ENCODE measurements around the gene XYLT1.

GRCh38 chr16:17338244-17338643, 132.5 kb downstream of the XYLT1 start:
- TF ChIP-seq SP1 (IDR thresholded peaks at IDR 0.05) (no peak), SP1 (CRISPR knock-in tag; IDR thresholded peaks at IDR 0.05) (no peak), GATA4 (IDR thresholded peaks at IDR 0.05; ENCODE audit: borderline replicate concordance, low read depth) (no peak), ZNF792 (CRISPR knock-in tag; IDR thresholded peaks at IDR 0.05) (no peak), HINFP (CRISPR knock-in tag; IDR thresholded peaks at IDR 0.05; ENCODE audit: low read depth) (no peak), ZIK1 (CRISPR knock-in tag; IDR thresholded peaks at IDR 0.05; ENCODE audit: borderline replicate concordance, low read depth) (no peak), POLR2A (IDR thresholded peaks at IDR 0.05; ENCODE audit: insufficient read depth in 1 of 2, low read depth in 2 of 2, low read length in 2 of 2) (no peak), SNAPC5 (CRISPR knock-in tag; IDR thresholded peaks at IDR 0.05; ENCODE audit: borderline replicate concordance) (no peak), CTCF (CRISPR knock-in tag; IDR thresholded peaks at IDR 0.05) (no peak), TARDBP (CRISPR knock-in tag; IDR thresholded peaks at IDR 0.05) (no peak)
- TF ChIP-seq, protein P1, sequence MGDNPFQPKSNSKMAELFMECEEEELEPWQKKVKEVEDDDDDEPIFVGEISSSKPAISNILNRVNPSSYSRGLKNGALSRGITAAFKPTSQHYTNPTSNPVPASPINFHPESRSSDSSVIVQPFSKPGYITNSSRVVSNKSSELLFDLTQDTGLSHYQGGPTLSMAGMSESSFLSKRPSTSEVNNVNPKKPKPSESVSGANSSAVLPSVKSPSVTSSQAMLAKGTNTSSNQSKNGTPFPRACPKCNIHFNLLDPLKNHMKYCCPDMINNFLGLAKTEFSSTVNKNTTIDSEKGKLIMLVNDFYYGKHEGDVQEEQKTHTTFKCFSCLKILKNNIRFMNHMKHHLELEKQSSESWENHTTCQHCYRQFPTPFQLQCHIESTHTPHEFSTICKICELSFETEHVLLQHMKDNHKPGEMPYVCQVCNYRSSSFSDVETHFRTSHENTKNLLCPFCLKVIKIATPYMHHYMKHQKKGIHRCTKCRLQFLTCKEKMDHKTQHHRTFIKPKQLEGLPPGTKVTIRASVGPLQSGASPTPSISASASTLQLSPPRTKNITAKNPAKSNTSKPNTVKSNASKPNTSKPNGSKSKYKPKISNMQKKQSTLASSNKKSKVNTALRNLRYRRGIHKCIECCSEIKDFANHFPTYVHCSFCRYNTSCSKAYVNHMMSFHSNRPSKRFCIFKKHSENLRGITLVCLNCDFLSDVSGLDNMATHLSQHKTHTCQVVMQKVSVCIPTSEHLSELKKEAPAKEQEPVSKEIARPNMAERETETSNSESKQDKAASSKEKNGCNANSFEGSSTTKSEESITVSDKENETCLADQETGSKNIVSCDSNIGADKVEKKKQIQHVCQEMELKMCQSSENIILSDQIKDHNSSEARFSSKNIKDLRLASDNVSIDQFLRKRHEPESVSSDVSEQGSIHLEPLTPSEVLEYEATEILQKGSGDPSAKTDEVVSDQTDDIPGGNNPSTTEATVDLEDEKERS (CRISPR knock-in tag; IDR thresholded peaks at IDR 0.05): no peak
- TF ChIP-seq, protein P2, sequence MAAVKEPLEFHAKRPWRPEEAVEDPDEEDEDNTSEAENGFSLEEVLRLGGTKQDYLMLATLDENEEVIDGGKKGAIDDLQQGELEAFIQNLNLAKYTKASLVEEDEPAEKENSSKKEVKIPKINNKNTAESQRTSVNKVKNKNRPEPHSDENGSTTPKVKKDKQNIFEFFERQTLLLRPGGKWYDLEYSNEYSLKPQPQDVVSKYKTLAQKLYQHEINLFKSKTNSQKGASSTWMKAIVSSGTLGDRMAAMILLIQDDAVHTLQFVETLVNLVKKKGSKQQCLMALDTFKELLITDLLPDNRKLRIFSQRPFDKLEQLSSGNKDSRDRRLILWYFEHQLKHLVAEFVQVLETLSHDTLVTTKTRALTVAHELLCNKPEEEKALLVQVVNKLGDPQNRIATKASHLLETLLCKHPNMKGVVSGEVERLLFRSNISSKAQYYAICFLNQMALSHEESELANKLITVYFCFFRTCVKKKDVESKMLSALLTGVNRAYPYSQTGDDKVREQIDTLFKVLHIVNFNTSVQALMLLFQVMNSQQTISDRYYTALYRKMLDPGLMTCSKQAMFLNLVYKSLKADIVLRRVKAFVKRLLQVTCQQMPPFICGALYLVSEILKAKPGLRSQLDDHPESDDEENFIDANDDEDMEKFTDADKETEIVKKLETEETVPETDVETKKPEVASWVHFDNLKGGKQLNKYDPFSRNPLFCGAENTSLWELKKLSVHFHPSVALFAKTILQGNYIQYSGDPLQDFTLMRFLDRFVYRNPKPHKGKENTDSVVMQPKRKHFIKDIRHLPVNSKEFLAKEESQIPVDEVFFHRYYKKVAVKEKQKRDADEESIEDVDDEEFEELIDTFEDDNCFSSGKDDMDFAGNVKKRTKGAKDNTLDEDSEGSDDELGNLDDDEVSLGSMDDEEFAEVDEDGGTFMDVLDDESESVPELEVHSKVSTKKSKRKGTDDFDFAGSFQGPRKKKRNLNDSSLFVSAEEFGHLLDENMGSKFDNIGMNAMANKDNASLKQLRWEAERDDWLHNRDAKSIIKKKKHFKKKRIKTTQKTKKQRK (IDR thresholded peaks at IDR 0.05; ENCODE audit: low read length): no peak

Data from HepG2 (cell line).